ENCODE measurements around the gene TUBB4A. TPM values are rescaled to one million over a fixed set of nuclear protein-coding genes. Genes with fewer than 3 reads are reported as not detected.

The TUBB4A gene
- total and polyA plus RNA-seq, 9 of the 15 experiments (the other 6 are each of a cell fraction or from before 2014, with no cell fraction given): 0.14 to 7.0 (median 0.75) TPM

DNA sequence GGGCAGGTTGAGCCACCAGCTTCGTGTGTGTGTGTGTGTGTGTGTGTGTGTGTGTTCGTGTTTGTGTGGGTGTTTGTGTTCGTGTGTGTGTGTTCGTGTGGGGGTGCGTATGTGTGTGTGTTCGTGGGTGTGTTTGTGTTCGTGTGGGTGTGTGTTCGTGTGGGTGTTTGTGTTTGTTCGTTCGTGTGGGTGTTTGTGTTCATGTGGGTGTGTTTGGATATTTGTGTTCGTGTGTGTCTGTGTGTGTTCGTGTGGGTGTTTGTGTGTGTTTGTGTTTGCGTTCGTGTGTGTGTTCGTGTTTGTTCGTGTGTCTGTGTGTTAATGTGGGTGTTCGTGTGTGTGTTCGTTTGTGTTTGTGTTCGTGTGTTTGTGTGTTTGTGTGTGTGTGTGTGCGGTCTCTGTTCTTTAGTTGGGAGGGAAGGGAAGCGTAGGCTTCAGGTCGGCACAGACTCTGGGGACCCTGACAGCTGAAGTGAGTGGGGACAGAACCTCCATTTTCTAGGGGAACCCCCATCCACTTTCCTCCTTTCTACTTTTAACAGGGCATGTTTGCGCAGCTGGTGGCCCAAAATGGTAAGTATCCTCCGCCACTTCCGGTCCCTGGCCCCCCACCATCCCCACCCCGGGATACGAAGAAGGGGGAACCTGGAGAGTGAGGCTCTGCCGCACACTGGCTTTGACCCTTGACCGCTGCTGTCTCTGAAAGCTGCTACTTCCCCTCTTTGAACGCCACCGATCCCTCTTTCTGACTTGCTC, 30.3 kb upstream of the TUBB4A start:
- peaks cover 25% of the 10 kb centered on the region for H3K79me2 ChIP-seq (ENCODE audit: control insufficient read depth, insufficient read depth, low read length)
- peaks cover 4% of the 10 kb centered on the region for H3K9me3 ChIP-seq (replicated peaks; ENCODE audit: control insufficient read depth, insufficient read depth, low read depth, low read length)
- no peaks in the 10 kb centered on the region; the same call in 1 of the 2 replicates for H4K20me1 ChIP-seq (replicated peaks; ENCODE audit: control insufficient read depth, insufficient read depth, low read length)
- CTCF ChIA-PET (ENCODE audit: low intra/inter-chr PET ratio): no interaction called here
- BruUV-seq (replicated peaks): TSS peak; percentile 75
- intact Hi-C loops (cut with micrococcal nuclease): no loop called here
- H3K4me2 ChIP-seq (ENCODE audit: insufficient read depth, low read length): peak overlapping the region; percentile 97
- H3K36me3 ChIP-seq (ENCODE audit: control insufficient read depth, insufficient read depth, low read length): peaks cover 22% of the 10 kb centered on the region
- H3K27ac ChIP-seq (ENCODE audit: extremely low read depth, low read depth, low read length): peak overlapping the region; percentile 99
- H2AFZ ChIP-seq (ENCODE audit: low read depth, low read length): peak overlapping the region; percentile 18; the same call in 1 of the 2 replicates
- peaks cover 36 to 59% of the 10 kb centered on the region in 2 experiments for H3K4me1 ChIP-seq (replicated peaks in 1 of 2; ENCODE audit: control insufficient read depth in 2 of 2, insufficient read depth in 2 of 2, low read length in 2 of 2)
- FAIRE-seq (peak; percentile 95), DNase-seq (ENCODE audit: extremely low read depth in 1 of 4, low spot score in 3 of 4) (peak; percentile 53 to 74 (median 64)), ATAC-seq (peak; percentile 14; the same call in 2 of the 3 replicates)
- in situ Hi-C loops (cut with MboI): no loop called here
- H3K9me1 ChIP-seq (ENCODE audit: control insufficient read depth, insufficient read depth, low read length): peaks cover 7% of the 10 kb centered on the region
- H3K27me3 ChIP-seq (ENCODE audit: control insufficient read depth in 2 of 2, insufficient read depth in 2 of 2, low read length in 2 of 2): no peaks in the 10 kb centered on the region
- peak overlapping the region; percentile 94 to 95 for H3K9ac ChIP-seq (ENCODE audit: insufficient read depth in 1 of 2, low read depth in 2 of 2, low read length in 2 of 2)
- peak overlapping the region; percentile 83 for H3K4me3 ChIP-seq
- POLR2A ChIA-PET: interaction anchor here (0.6 to 3.1 kb wide), 17 partner anchors 10 to 814 kb away, joined by 3 to 30 read pairs (median 3); partner anchors contain the start of gene C3
- WGBS (ENCODE audit: insufficient coverage, low coverage, missing lambda C conversion rate): 4% methylated on average over 26 of the region's 31 CpGs
- TF ChIP-seq ZNF146 (CRISPR knock-in tag; IDR thresholded peaks at IDR 0.05; ENCODE audit: unreplicated experiment) (no peak), TAF15 (IDR thresholded peaks at IDR 0.05; ENCODE audit: low read depth, low read length) (no peak), CBFA2T3 (IDR thresholded peaks at IDR 0.05) (peak; percentile 29; the same call in 1 of the 2 replicates), HDAC1 (IDR thresholded peaks at IDR 0.05) (peak in 1 of 2 experiments; percentile 91; a peak in 3 of 4 replicates), RBM34 (IDR thresholded peaks at IDR 0.05; ENCODE audit: borderline replicate concordance, insufficient read depth, low read length) (no peak), HLTF (IDR thresholded peaks at IDR 0.05) (peak; percentile 96), ESRRB (CRISPR knock-in tag; IDR thresholded peaks at IDR 0.05; ENCODE audit: borderline replicate concordance) (no peak), KDM1A (IDR thresholded peaks at IDR 0.05) (peak in 1 of 2 experiments; percentile 33; a peak in 1 of 4 replicates), KDM4B (IDR thresholded peaks at IDR 0.05; ENCODE audit: borderline replicate concordance in 2 of 2, low read depth in 1 of 2) (0 out of 4 replicates have a peak, but pooled peaks of 1 of the 2 experiments have one; percentile 52), CSDE1 (IDR thresholded peaks at IDR 0.05) (peak; percentile 55 to 83; a peak in 1 of 4 replicates), HNRNPUL1 (IDR thresholded peaks at IDR 0.05; ENCODE audit: low read length) (no peak), POLR2B (IDR thresholded peaks at IDR 0.05; ENCODE audit: low read depth, partially characterized antibody) (peak; percentile 76), CREB1 (IDR thresholded peaks at IDR 0.05) (no peak), CREB1 (CRISPR knock-in tag; IDR thresholded peaks at IDR 0.05) (peak; percentile 41; the same call in 1 of the 2 replicates), ZNF347 (CRISPR knock-in tag; IDR thresholded peaks at IDR 0.05; ENCODE audit: low read depth) (no peak), RBBP5 (IDR thresholded peaks at IDR 0.05; ENCODE audit: borderline replicate concordance, insufficient read depth, low read length, poor library complexity, severe bottlenecking) (no peak)
- TF ChIP-seq, protein P1, sequence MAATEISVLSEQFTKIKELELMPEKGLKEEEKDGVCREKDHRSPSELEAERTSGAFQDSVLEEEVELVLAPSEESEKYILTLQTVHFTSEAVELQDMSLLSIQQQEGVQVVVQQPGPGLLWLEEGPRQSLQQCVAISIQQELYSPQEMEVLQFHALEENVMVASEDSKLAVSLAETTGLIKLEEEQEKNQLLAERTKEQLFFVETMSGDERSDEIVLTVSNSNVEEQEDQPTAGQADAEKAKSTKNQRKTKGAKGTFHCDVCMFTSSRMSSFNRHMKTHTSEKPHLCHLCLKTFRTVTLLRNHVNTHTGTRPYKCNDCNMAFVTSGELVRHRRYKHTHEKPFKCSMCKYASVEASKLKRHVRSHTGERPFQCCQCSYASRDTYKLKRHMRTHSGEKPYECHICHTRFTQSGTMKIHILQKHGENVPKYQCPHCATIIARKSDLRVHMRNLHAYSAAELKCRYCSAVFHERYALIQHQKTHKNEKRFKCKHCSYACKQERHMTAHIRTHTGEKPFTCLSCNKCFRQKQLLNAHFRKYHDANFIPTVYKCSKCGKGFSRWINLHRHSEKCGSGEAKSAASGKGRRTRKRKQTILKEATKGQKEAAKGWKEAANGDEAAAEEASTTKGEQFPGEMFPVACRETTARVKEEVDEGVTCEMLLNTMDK (IDR thresholded peaks at IDR 0.05; ENCODE audit: borderline replicate concordance, insufficient read depth, low read depth, low read length, poor library complexity, severe bottlenecking): no peak
- TF ChIP-seq, protein P2, sequence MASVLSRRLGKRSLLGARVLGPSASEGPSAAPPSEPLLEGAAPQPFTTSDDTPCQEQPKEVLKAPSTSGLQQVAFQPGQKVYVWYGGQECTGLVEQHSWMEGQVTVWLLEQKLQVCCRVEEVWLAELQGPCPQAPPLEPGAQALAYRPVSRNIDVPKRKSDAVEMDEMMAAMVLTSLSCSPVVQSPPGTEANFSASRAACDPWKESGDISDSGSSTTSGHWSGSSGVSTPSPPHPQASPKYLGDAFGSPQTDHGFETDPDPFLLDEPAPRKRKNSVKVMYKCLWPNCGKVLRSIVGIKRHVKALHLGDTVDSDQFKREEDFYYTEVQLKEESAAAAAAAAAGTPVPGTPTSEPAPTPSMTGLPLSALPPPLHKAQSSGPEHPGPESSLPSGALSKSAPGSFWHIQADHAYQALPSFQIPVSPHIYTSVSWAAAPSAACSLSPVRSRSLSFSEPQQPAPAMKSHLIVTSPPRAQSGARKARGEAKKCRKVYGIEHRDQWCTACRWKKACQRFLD (CRISPR knock-in tag; IDR thresholded peaks at IDR 0.05): peak; percentile 55; the same call in 1 of the 2 replicates
